BJ (cell line): ENCODE measurements around the gene RRN3. TPM values are rescaled to one million over a fixed set of nuclear protein-coding genes. Genes with fewer than 3 reads are reported as not detected.
"Not testable (repeated sequence)": the region's sequence is repeated elsewhere in the genome, so short reads cannot be mapped to it uniquely, and the experiment has no call there.

Source experiments
- CTCF ChIA-PET: fragments of 350-600 bp; formaldehyde crosslinking; extraction: SDS; loops from one replicate; lab custom pipeline; 2021; ENCODE audit warnings: antibody characterized with exemption, inconsistent platforms; lab: Yijun Ruan, JAX
- POLR2A ChIA-PET: fragments of 300-600 bp; sonication (Branson Sonifier 250); formaldehyde crosslinking; extraction: SDS; loops from one replicate; lab custom pipeline; 2021; ENCODE audit warnings: antibody characterized with exemption; lab: Charles Lee
- DNase-seq: peaks from one replicate; pipeline ENCODE4 v3.0.0-alpha.2; 2011; ENCODE audit warnings: low read depth
- H3K27me3 ChIP-seq: 2 replicates; pipeline ENCODE4 v1.6.0; 2011; ENCODE audit warnings: low read length; ENCODE audit not compliant: control insufficient read depth, insufficient read depth
- H3K36me3 ChIP-seq: 2 replicates; pipeline ENCODE4 v1.5.1; 2011; ENCODE audit warnings: low read length; ENCODE audit not compliant: control insufficient read depth, insufficient read depth
- H3K4me3 ChIP-seq: 2 replicates; pipeline ENCODE4 v1.5.1; 2011; ENCODE audit warnings: low read depth, mild to moderate bottlenecking, control low read depth, low read length
- CTCF ChIP-seq: IDR thresholded peaks from 2 replicates; pipeline ENCODE4 v1.5.1; 2011; ENCODE audit warnings: low read depth, mild to moderate bottlenecking, control low read depth, inconsistent platforms, low read length, moderate library complexity; ENCODE audit not compliant: insufficient read depth
- polyA plus RNA-seq: library from polyadenylated mRNA; depleted of rRNA; stranded (reverse); fragments of >200 nt; gene quantifications from 2 replicates; pipeline ENCODE4 v1.2.3, GENCODE V29; 2011

The RRN3 gene
- polyA plus RNA-seq, 1 experiment = 20.0 TPM

- CTCF ChIA-PET = interaction anchor here (2.4 kb wide), 1 partner anchor 14 kb away, joined by 7 read pairs; no protein-coding TSS in a partner anchor
- H3K27me3 ChIP-seq = no peaks in the 10 kb centered on the region
- DNase-seq = no peak
- POLR2A ChIA-PET = no interaction called here
- no peak for TF ChIP-seq CTCF
- H3K36me3 ChIP-seq = no peaks in the 10 kb centered on the region; the same call in 1 of the 2 replicates
- H3K4me3 ChIP-seq = no peak overlapping the region
These were observed 40.2 kb downstream of the RRN3 start for GRCh38 chr16:15053904-15054303.

DNA sequence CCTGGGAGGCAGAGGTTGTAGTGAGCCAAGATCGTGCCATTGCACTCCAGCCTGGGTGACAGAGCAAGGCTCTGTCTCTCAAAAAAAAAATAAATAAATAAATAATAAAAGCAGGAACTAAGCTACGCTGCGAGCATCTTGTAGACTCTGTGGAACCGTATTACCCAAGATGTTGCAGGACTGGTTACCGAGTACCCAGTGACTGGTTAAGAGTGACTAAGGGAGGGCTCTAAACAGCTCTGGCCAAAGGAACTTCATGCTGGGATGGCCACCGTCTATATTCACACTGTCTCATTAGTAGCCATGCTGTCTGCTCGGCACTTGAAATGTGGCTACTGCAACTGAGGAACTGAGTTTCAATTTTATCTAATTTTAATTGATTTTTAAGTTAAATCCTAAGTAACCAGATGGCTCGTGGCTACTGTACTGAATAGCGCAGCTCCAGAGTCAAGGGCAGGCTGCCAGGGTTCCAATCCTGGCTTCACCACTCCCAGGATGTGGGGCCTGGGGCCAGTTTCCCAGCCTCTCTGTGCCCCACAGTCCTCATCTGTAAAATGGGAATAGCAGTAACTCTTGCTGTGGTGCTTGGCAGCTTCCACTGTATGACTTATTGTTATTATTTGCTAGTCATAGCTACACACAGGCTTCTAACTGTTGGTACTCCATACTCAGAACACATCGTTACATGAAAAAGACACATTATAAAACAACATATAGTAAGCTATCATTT lies 41.2 kb downstream of the RRN3 start:
- no peak for DNase-seq
- no peaks in the 10 kb centered on the region for H3K27me3 ChIP-seq
- no peaks in the 10 kb centered on the region for H3K36me3 ChIP-seq
- no peak overlapping the region for H3K4me3 ChIP-seq
- TF ChIP-seq CTCF = no peak
- ChIA-PET POLR2A (no interaction called here), CTCF (interaction anchor here (2.4 kb wide), 1 partner anchor 13 kb away, joined by 7 read pairs; no protein-coding TSS in a partner anchor)

DNA sequence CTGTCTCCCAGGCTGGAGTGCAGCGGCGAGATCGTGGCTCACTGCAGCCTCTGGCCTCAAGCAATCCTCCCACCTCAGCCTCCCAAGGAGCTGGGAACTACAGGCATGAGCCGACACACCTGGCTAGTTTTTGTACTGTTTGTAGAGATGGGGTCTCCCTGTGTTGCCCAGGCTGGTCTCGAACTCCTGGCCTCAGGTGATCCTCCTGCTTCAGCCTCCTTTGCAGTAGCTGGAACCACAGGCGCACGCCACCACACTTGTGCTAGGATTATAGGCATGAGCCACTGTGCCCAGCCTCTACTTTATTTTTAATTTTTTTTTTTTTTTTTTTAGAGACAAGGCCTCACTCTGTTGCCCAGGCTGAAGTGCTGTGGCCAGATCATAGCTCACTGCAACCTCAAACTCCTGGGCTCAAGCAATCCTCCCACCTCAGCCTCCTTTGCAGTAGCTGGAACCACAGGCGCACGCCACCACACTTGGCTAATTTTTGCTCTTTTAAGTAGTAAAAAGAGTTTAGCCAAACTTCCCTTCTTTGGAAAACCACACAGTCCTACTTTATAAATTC lies 42.6 kb downstream of the RRN3 start:
- no peak for DNase-seq
- no peak for TF ChIP-seq CTCF
- H3K4me3 ChIP-seq = no peak overlapping the region
- POLR2A ChIA-PET = interaction anchor here (0.5 kb wide), 1 partner anchor 81 kb away, joined by 4 read pairs; no protein-coding TSS in a partner anchor
- no peaks in the 10 kb centered on the region for H3K27me3 ChIP-seq
- CTCF ChIA-PET = no interaction called here
- H3K36me3 ChIP-seq = peaks cover 3% of the 10 kb centered on the region

GRCh38 chr16:15050440-15050839 lies 43.6 kb downstream of the RRN3 start:
- CTCF ChIA-PET, H3K4me3 ChIP-seq, DNase-seq, H3K36me3 ChIP-seq, POLR2A ChIA-PET, H3K27me3 ChIP-seq: not testable (repeated sequence)

- H3K4me3 ChIP-seq = no peak overlapping the region
- ChIA-PET CTCF (no interaction called here), POLR2A (no interaction called here)
- no peak for DNase-seq
- TF ChIP-seq CTCF = no peak
- no peaks in the 10 kb centered on the region for H3K27me3 ChIP-seq
- peaks cover 3% of the 10 kb centered on the region for H3K36me3 ChIP-seq
These were observed 44.4 kb downstream of the RRN3 start for GRCh38 chr16:15049581-15050180.
